Measurements from ENCODE around the gene RFX7.
"Not testable (repeated sequence)": the region's sequence is repeated elsewhere in the genome, so short reads cannot be mapped to it uniquely, and the experiment has no call there.

Gene RFX7

DNA sequence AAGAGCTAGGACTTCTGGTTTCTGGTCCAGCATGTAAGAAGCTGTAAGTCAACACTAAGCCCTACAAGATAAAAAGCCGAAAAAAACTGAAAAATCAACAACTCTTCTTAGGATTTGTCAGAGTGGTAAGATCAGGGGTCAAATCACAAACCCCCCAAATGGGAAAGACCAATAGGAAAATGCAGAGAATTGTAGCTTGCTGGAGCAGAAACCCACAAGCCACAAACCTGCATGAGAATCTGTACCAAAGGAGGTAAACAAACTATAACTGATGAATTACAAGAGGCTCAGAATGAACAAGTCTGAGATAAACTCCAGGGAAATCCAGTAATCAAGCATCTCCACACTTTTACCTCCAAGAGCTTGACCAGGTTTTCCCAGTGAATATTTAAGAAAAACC lies 36.0 kb downstream of the RFX7 start:
- H3K14ac ChIP-seq (ENCODE audit: low read length in 2 of 2) = no peak overlapping the region
- H3K4me3 ChIP-seq (ENCODE audit: insufficient read depth in 1 of 2, low read depth in 1 of 2, low read length in 2 of 2) = no peak overlapping the region
- H3K27ac ChIP-seq (ENCODE audit: low read length, poor library complexity, severe bottlenecking) = no peak overlapping the region
- H2BK12ac ChIP-seq (ENCODE audit: low read length in 2 of 2) = no peak overlapping the region
- H2BK15ac ChIP-seq (ENCODE audit: low read depth, poor library complexity, severe bottlenecking) = no peak overlapping the region
- H3K36me3 ChIP-seq (ENCODE audit: control insufficient read depth in 1 of 2, insufficient read depth in 2 of 2, low read depth in 1 of 2, low read length in 2 of 2) = no peaks in the 10 kb centered on the region
- DNase-seq = peak; percentile 11
- no peak overlapping the region for H3K4ac ChIP-seq (ENCODE audit: low read depth in 1 of 2, low read length in 2 of 2)
- H3K27me3 ChIP-seq (ENCODE audit: control insufficient read depth in 1 of 2, insufficient read depth in 1 of 2, low read length in 2 of 2) = no peaks in the 10 kb centered on the region
- no peak overlapping the region for H2BK120ac ChIP-seq (ENCODE audit: low read depth, low read length)
- H3K9ac ChIP-seq (ENCODE audit: low read length) = no peak overlapping the region
- no peak overlapping the region for H3K4me2 ChIP-seq (ENCODE audit: low read length, poor library complexity, severe bottlenecking)
- no peak overlapping the region for H3K23ac ChIP-seq (ENCODE audit: low read length in 2 of 2)
- H2AK5ac ChIP-seq (ENCODE audit: low read length, severe bottlenecking) = no peak overlapping the region
- no CpG with 5 or more reads among the region's 1 CpG for WGBS
- H3K4me1 ChIP-seq (ENCODE audit: control insufficient read depth, insufficient read depth, low read depth, low read length) = peaks cover 3% of the 10 kb centered on the region
- H3K18ac ChIP-seq (ENCODE audit: low read depth in 1 of 2, low read length in 2 of 2) = no peak overlapping the region
- no peaks in the 10 kb centered on the region for H3K9me3 ChIP-seq (ENCODE audit: control insufficient read depth, low read length)
- H2BK5ac ChIP-seq (ENCODE audit: low read depth, low read length, poor library complexity, severe bottlenecking) = no peak overlapping the region
- peaks cover 4% of the 10 kb centered on the region for H3K79me1 ChIP-seq (replicated peaks; ENCODE audit: low read length, poor library complexity, severe bottlenecking)
- H4K8ac ChIP-seq (ENCODE audit: low read length) = no peak overlapping the region
- H4K91ac ChIP-seq (ENCODE audit: low read length) = no peak overlapping the region
- no peak overlapping the region for H2AFZ ChIP-seq (ENCODE audit: low read depth, low read length)

DNA sequence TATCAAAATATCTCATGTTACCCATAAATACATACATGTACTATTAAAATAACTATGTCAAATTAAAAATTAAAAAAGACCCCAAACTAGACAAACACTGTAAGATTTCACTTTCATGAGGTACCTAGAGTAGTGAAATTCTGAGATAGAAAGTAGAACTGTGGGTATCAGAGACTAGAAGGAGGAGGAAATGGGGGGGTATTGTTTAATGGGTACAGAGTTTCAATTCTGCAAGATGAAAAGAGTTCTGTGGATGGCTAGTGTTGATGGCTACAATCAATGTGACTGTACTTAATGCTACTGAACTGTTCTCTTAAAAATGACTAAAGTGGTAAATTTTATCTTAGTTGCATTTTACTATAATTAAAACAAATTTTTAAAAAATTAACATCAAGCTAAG lies 36.6 kb downstream of the RFX7 start:
- Histone ChIP-seq H3K4ac (ENCODE audit: low read depth in 1 of 2, low read length in 2 of 2) (no peak overlapping the region), H3K36me3 (ENCODE audit: control insufficient read depth in 1 of 2, insufficient read depth in 2 of 2, low read depth in 1 of 2, low read length in 2 of 2) (peaks cover 0 to 5% of the 10 kb centered on the region in 2 experiments), H2BK5ac (ENCODE audit: low read depth, low read length, poor library complexity, severe bottlenecking) (no peak overlapping the region), H3K27me3 (ENCODE audit: control insufficient read depth in 1 of 2, insufficient read depth in 1 of 2, low read length in 2 of 2) (no peaks in the 10 kb centered on the region), H4K91ac (ENCODE audit: low read length) (no peak overlapping the region), H3K9me3 (ENCODE audit: control insufficient read depth, low read length) (no peaks in the 10 kb centered on the region), H2BK120ac (ENCODE audit: low read depth, low read length) (no peak overlapping the region), H3K18ac (ENCODE audit: low read depth in 1 of 2, low read length in 2 of 2) (no peak overlapping the region), H3K79me1 (replicated peaks; ENCODE audit: low read length, poor library complexity, severe bottlenecking) (peaks cover 6% of the 10 kb centered on the region), H3K27ac (ENCODE audit: low read length, poor library complexity, severe bottlenecking) (no peak overlapping the region), H2BK12ac (ENCODE audit: low read length in 2 of 2) (no peak overlapping the region), H3K9ac (ENCODE audit: low read length) (no peak overlapping the region), H3K4me1 (ENCODE audit: control insufficient read depth, insufficient read depth, low read depth, low read length) (peaks cover 3% of the 10 kb centered on the region), H2BK15ac (ENCODE audit: low read depth, poor library complexity, severe bottlenecking) (no peak overlapping the region), H3K23ac (ENCODE audit: low read length in 2 of 2) (no peak overlapping the region), H3K4me3 (ENCODE audit: insufficient read depth in 1 of 2, low read depth in 1 of 2, low read length in 2 of 2) (no peak overlapping the region), H2AFZ (ENCODE audit: low read depth, low read length) (no peak overlapping the region), H3K14ac (ENCODE audit: low read length in 2 of 2) (no peak overlapping the region), H3K4me2 (ENCODE audit: low read length, poor library complexity, severe bottlenecking) (no peak overlapping the region), H2AK5ac (ENCODE audit: low read length, severe bottlenecking) (no peak overlapping the region), H4K8ac (ENCODE audit: low read length) (no peak overlapping the region)
- DNase-seq = no peak

GRCh38 chr15:56205061-56205876 lies 38.4 kb downstream of the RFX7 start:
- Histone ChIP-seq H3K27me3 (ENCODE audit: control insufficient read depth in 1 of 2, insufficient read depth in 1 of 2, low read length in 2 of 2) (no peaks in the 10 kb centered on the region), H3K4me1 (ENCODE audit: control insufficient read depth, insufficient read depth, low read depth, low read length) (peaks cover 3% of the 10 kb centered on the region), H2BK5ac (ENCODE audit: low read depth, low read length, poor library complexity, severe bottlenecking) (no peak overlapping the region), H4K91ac (ENCODE audit: low read length) (no peak overlapping the region), H3K18ac (ENCODE audit: low read depth in 1 of 2, low read length in 2 of 2) (no peak overlapping the region), H2BK12ac (ENCODE audit: low read length in 2 of 2) (no peak overlapping the region), H3K79me1 (replicated peaks; ENCODE audit: low read length, poor library complexity, severe bottlenecking) (peaks cover 6% of the 10 kb centered on the region), H3K4ac (ENCODE audit: low read depth in 1 of 2, low read length in 2 of 2) (no peak overlapping the region), H3K9ac (ENCODE audit: low read length) (peak overlapping the region; percentile 87), H2AK5ac (ENCODE audit: low read length, severe bottlenecking) (no peak overlapping the region), H3K14ac (ENCODE audit: low read length in 2 of 2) (no peak overlapping the region), H2BK120ac (ENCODE audit: low read depth, low read length) (no peak overlapping the region), H2AFZ (ENCODE audit: low read depth, low read length) (no peak overlapping the region), H2BK15ac (ENCODE audit: low read depth, poor library complexity, severe bottlenecking) (no peak overlapping the region), H4K8ac (ENCODE audit: low read length) (no peak overlapping the region), H3K36me3 (ENCODE audit: control insufficient read depth in 1 of 2, insufficient read depth in 2 of 2, low read depth in 1 of 2, low read length in 2 of 2) (peaks cover 0 to 7% of the 10 kb centered on the region in 2 experiments), H3K27ac (ENCODE audit: low read length, poor library complexity, severe bottlenecking) (peak overlapping the region; percentile 50), H3K4me3 (ENCODE audit: insufficient read depth in 1 of 2, low read depth in 1 of 2, low read length in 2 of 2) (peak overlapping the region in 1 of 2 experiments; percentile 4), H3K4me2 (ENCODE audit: low read length, poor library complexity, severe bottlenecking) (no peak overlapping the region), H3K9me3 (ENCODE audit: control insufficient read depth, low read length) (no peaks in the 10 kb centered on the region), H3K23ac (ENCODE audit: low read length in 2 of 2) (no peak overlapping the region)
- peak; percentile 22 for DNase-seq

- not testable (repeated sequence) for H2BK12ac ChIP-seq (ENCODE audit: low read length in 2 of 2); H3K14ac ChIP-seq (ENCODE audit: low read length in 2 of 2); H3K23ac ChIP-seq (ENCODE audit: low read length in 2 of 2); H3K4me2 ChIP-seq (ENCODE audit: low read length, poor library complexity, severe bottlenecking); H3K9me3 ChIP-seq (ENCODE audit: control insufficient read depth, low read length); H3K36me3 ChIP-seq (ENCODE audit: control insufficient read depth in 1 of 2, insufficient read depth in 2 of 2, low read depth in 1 of 2, low read length in 2 of 2); H2AK5ac ChIP-seq (ENCODE audit: low read length, severe bottlenecking); H2AFZ ChIP-seq (ENCODE audit: low read depth, low read length); H2BK15ac ChIP-seq (ENCODE audit: low read depth, poor library complexity, severe bottlenecking); H3K79me1 ChIP-seq (replicated peaks; ENCODE audit: low read length, poor library complexity, severe bottlenecking); H3K4ac ChIP-seq (ENCODE audit: low read depth in 1 of 2, low read length in 2 of 2); H3K27ac ChIP-seq (ENCODE audit: low read length, poor library complexity, severe bottlenecking); DNase-seq; H4K91ac ChIP-seq (ENCODE audit: low read length); H3K27me3 ChIP-seq (ENCODE audit: control insufficient read depth in 1 of 2, insufficient read depth in 1 of 2, low read length in 2 of 2); H4K8ac ChIP-seq (ENCODE audit: low read length); H3K18ac ChIP-seq (ENCODE audit: low read depth in 1 of 2, low read length in 2 of 2); H3K9ac ChIP-seq (ENCODE audit: low read length); H3K4me1 ChIP-seq (ENCODE audit: control insufficient read depth, insufficient read depth, low read depth, low read length); H2BK120ac ChIP-seq (ENCODE audit: low read depth, low read length); H2BK5ac ChIP-seq (ENCODE audit: low read depth, low read length, poor library complexity, severe bottlenecking); H3K4me3 ChIP-seq (ENCODE audit: insufficient read depth in 1 of 2, low read depth in 1 of 2, low read length in 2 of 2)
- WGBS = 92% methylated on average over 4 of the region's 4 CpGs
Measured at GRCh38 chr15:56203312-56203922, 40.3 kb downstream of the RFX7 start.

All from mesenchymal stem cell (in vitro differentiated cells and primary cell).